ENCODE results near the gene PRKRIP1. TPM values are rescaled to one million over a fixed set of nuclear protein-coding genes. Genes with fewer than 3 reads are reported as not detected.
"Not testable (repeated sequence)": the region's sequence is repeated elsewhere in the genome, so short reads cannot be mapped to it uniquely, and the experiment has no call there.

The PRKRIP1 gene
- total and polyA plus RNA-seq, 3 experiments from 2014 or later, result 21.1 to 27.3 (median 26.0) TPM

- peak overlapping the region in 1 of 8 donors; percentile 87 for H3K27ac Mint-ChIP-seq
- H3K9me3 Mint-ChIP-seq, result no peaks in the 10 kb centered on the region
- Histone ChIP-seq H3K4me3 (ENCODE audit: low read length) (no peak overlapping the region), H3K27me3 (ENCODE audit: insufficient read depth, low read length, poor library complexity, severe bottlenecking) (no peaks in the 10 kb centered on the region), H3K27ac (ENCODE audit: low read depth, low read length) (no peak overlapping the region), H3K9me3 (ENCODE audit: low read length) (no peaks in the 10 kb centered on the region), H3K36me3 (ENCODE audit: insufficient read depth, low read length) (no peaks in the 10 kb centered on the region), H3K4me1 (ENCODE audit: insufficient read depth, low read length) (peaks cover 9% of the 10 kb centered on the region)
- CTCF ChIA-PET, result no interaction called here
- peak overlapping the region in 1 of 7 donors; percentile 10 for H3K4me3 Mint-ChIP-seq
- peak in 1 of 5 donors; percentile 48 for DNase-seq
- peaks cover 17 to 19% (median 18%) of the 10 kb centered on the region in 3 donors for H3K4me1 Mint-ChIP-seq
- peaks cover 0 to 1% of the 10 kb centered on the region in 2 donors for H3K27me3 Mint-ChIP-seq
- H3K36me3 Mint-ChIP-seq, result peaks cover 0 to 33% (median 6%) of the 10 kb centered on the region in 3 donors
- POLR2A ChIA-PET, result no interaction called here
These were observed 74.0 kb downstream of the PRKRIP1 start for GRCh38 chr7:102469972-102470825.

- H3K4me1 ChIP-seq (ENCODE audit: insufficient read depth, low read length), result no peaks in the 10 kb centered on the region
- H3K27me3 Mint-ChIP-seq, result peaks cover 0 to 1% of the 10 kb centered on the region in 2 donors
- H3K9me3 ChIP-seq (ENCODE audit: low read length), result no peaks in the 10 kb centered on the region
- no peak overlapping the region for H3K4me3 ChIP-seq (ENCODE audit: low read length)
- peak overlapping the region in 1 of 8 donors; percentile 88 for H3K27ac Mint-ChIP-seq
- H3K4me1 Mint-ChIP-seq, result peaks cover 4 to 5% (median 5%) of the 10 kb centered on the region in 3 donors
- H3K9me3 Mint-ChIP-seq, result no peaks in the 10 kb centered on the region
- H3K4me3 Mint-ChIP-seq, result no peak overlapping the region
- no peak overlapping the region for H3K27ac ChIP-seq (ENCODE audit: low read depth, low read length)
- no peaks in the 10 kb centered on the region for H3K27me3 ChIP-seq (ENCODE audit: insufficient read depth, low read length, poor library complexity, severe bottlenecking)
- H3K36me3 ChIP-seq (ENCODE audit: insufficient read depth, low read length), result no peaks in the 10 kb centered on the region
- ChIA-PET CTCF (no interaction called here), POLR2A (no interaction called here)
- peaks cover 0 to 31% (median 6%) of the 10 kb centered on the region in 3 donors for H3K36me3 Mint-ChIP-seq
- peak in 1 of 5 donors; percentile 36 for DNase-seq
These were observed 75.6 kb downstream of the PRKRIP1 start for GRCh38 chr7:102471791-102472125.

GRCh38 chr7:102472126-102473041, 76.2 kb downstream of the PRKRIP1 start:
- CTCF ChIA-PET, result no interaction called here
- Histone ChIP-seq H3K27ac (ENCODE audit: low read depth, low read length) (no peak overlapping the region), H3K9me3 (ENCODE audit: low read length) (no peaks in the 10 kb centered on the region), H3K36me3 (ENCODE audit: insufficient read depth, low read length) (no peaks in the 10 kb centered on the region), H3K4me1 (ENCODE audit: insufficient read depth, low read length) (no peaks in the 10 kb centered on the region), H3K4me3 (ENCODE audit: low read length) (no peak overlapping the region), H3K27me3 (ENCODE audit: insufficient read depth, low read length, poor library complexity, severe bottlenecking) (no peaks in the 10 kb centered on the region)
- Mint-ChIP-seq H3K4me1 (peaks cover 0 to 3% (median 0%) of the 10 kb centered on the region in 3 donors), H3K36me3 (peaks cover 0 to 30% (median 6%) of the 10 kb centered on the region in 3 donors), H3K27me3 (peaks cover 0 to 1% of the 10 kb centered on the region in 2 donors), H3K9me3 (no peaks in the 10 kb centered on the region), H3K27ac (peak overlapping the region in 1 of 8 donors; percentile 60), H3K4me3 (no peak overlapping the region)
- DNase-seq, result peak in 1 of 5 donors; percentile 46
- POLR2A ChIA-PET, result no interaction called here

- H3K36me3 ChIP-seq (ENCODE audit: insufficient read depth, low read length), result no peaks in the 10 kb centered on the region
- POLR2A ChIA-PET, result no interaction called here
- CTCF ChIA-PET, result no interaction called here
- H3K4me1 ChIP-seq (ENCODE audit: insufficient read depth, low read length), result no peaks in the 10 kb centered on the region
- H3K4me3 ChIP-seq (ENCODE audit: low read length), result no peak overlapping the region
- Mint-ChIP-seq H3K27me3 (peaks cover 0 to 1% of the 10 kb centered on the region in 2 donors), H3K36me3 (peaks cover 0 to 30% (median 6%) of the 10 kb centered on the region in 3 donors), H3K27ac (peak overlapping the region in 1 of 8 donors; percentile 15), H3K9me3 (no peaks in the 10 kb centered on the region), H3K4me3 (peak overlapping the region in 1 of 7 donors; percentile 30), H3K4me1 (peaks cover 0 to 3% (median 0%) of the 10 kb centered on the region in 3 donors)
- H3K27ac ChIP-seq (ENCODE audit: low read depth, low read length), result no peak overlapping the region
- H3K9me3 ChIP-seq (ENCODE audit: low read length), result no peaks in the 10 kb centered on the region
- peak in 1 of 5 donors; percentile 38 for DNase-seq
- H3K27me3 ChIP-seq (ENCODE audit: insufficient read depth, low read length, poor library complexity, severe bottlenecking), result no peaks in the 10 kb centered on the region
These were observed 77.3 kb downstream of the PRKRIP1 start for GRCh38 chr7:102473271-102473991.

DNA sequence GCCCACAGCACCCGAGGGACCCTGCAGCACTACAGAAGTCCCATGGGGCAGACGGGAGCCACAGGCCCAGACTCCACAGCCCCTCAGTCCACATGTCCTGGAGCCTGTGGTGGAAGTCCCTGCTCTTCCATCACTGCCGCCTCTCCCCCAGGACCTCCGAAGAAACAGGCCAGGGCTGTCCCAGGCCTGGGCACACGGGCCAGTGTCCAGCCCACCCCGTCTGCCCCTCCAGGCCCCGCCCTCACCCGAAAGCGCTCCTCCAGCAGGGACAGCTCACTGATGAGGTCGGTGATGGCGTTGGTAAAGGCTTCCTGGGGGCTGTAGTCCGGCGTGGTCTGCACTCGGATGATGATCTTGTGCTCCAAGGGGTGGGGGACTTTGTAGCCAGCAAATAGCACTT, 78.0 kb downstream of the PRKRIP1 start:
- H3K9me3 ChIP-seq (ENCODE audit: low read length); H3K27ac ChIP-seq (ENCODE audit: low read depth, low read length); CTCF ChIA-PET; H3K4me1 ChIP-seq (ENCODE audit: insufficient read depth, low read length); H3K27me3 Mint-ChIP-seq; H3K27ac Mint-ChIP-seq; H3K27me3 ChIP-seq (ENCODE audit: insufficient read depth, low read length, poor library complexity, severe bottlenecking); H3K9me3 Mint-ChIP-seq; POLR2A ChIA-PET; H3K4me3 Mint-ChIP-seq; H3K4me1 Mint-ChIP-seq; H3K36me3 ChIP-seq (ENCODE audit: insufficient read depth, low read length); H3K4me3 ChIP-seq (ENCODE audit: low read length): not testable (repeated sequence)
- peak in 1 of 5 donors; percentile 23 for DNase-seq
- H3K36me3 Mint-ChIP-seq, result peaks cover 0 to 32% (median 6%) of the 10 kb centered on the region in 3 donors

GRCh38 chr7:102474736-102475435, 78.7 kb downstream of the PRKRIP1 start:
- H3K27me3 Mint-ChIP-seq; H3K27me3 ChIP-seq (ENCODE audit: insufficient read depth, low read length, poor library complexity, severe bottlenecking); H3K36me3 ChIP-seq (ENCODE audit: insufficient read depth, low read length); H3K4me3 Mint-ChIP-seq; H3K4me3 ChIP-seq (ENCODE audit: low read length); H3K27ac Mint-ChIP-seq; H3K4me1 Mint-ChIP-seq; H3K27ac ChIP-seq (ENCODE audit: low read depth, low read length); H3K9me3 ChIP-seq (ENCODE audit: low read length); H3K9me3 Mint-ChIP-seq; H3K4me1 ChIP-seq (ENCODE audit: insufficient read depth, low read length); POLR2A ChIA-PET; CTCF ChIA-PET: not testable (repeated sequence)
- peak in 1 of 5 donors; percentile 8 for DNase-seq
- peaks cover 0 to 32% (median 6%) of the 10 kb centered on the region in 3 donors for H3K36me3 Mint-ChIP-seq

Data from CD8-positive, alpha-beta memory T cell (primary cell).